KG1 (cell line): ENCODE data around the gene SCAANT1.

Experiments
- DNase-seq: peaks from one replicate; lab custom pipeline; 2025; lab: John Stamatoyannopoulos, UW

SCAANT1 gene

GRCh38 chr3:63934041-63934866 is 22.1 kb upstream of the SCAANT1 start:
- peak; percentile 30 for DNase-seq

- peak; percentile 52 for DNase-seq
Observed at GRCh38 chr3:63933459-63933858, 21.3 kb upstream of the SCAANT1 start.

GRCh38 chr3:63932509-63933212 is 20.5 kb upstream of the SCAANT1 start:
- no peak for DNase-seq

GRCh38 chr3:63931290-63931689 is 19.1 kb upstream of the SCAANT1 start:
- DNase-seq = peak; percentile 3

- DNase-seq = no peak
Observed at GRCh38 chr3:63927422-63928280, 15.5 kb upstream of the SCAANT1 start.

GRCh38 chr3:63926309-63926708 is 14.1 kb upstream of the SCAANT1 start:
- DNase-seq = no peak

GRCh38 chr3:63922491-63923199 is 10.5 kb upstream of the SCAANT1 start:
- DNase-seq = no peak

- peak; percentile 5 for DNase-seq
Observed at GRCh38 chr3:63921741-63922482, 9.7 kb upstream of the SCAANT1 start.

GRCh38 chr3:63920001-63920400 is 7.8 kb upstream of the SCAANT1 start:
- DNase-seq = no peak

GRCh38 chr3:63918321-63918720 is 6.1 kb upstream of the SCAANT1 start:
- DNase-seq = no peak

- DNase-seq = no peak
Observed at GRCh38 chr3:63914312-63914711, 2.1 kb upstream of the SCAANT1 start.

GRCh38 chr3:63912768-63913588 is 795 bp upstream of the SCAANT1 start:
- DNase-seq = no peak

GRCh38 chr3:63911509-63911872 is 692 bp downstream of the SCAANT1 start:
- no peak for DNase-seq

- DNase-seq = no peak
Observed at GRCh38 chr3:63910891-63911290, 1.3 kb downstream of the SCAANT1 start.

GRCh38 chr3:63910001-63910400 is 2.2 kb downstream of the SCAANT1 start:
- DNase-seq = no peak

- no peak for DNase-seq
Observed at GRCh38 chr3:63909431-63909830, 2.8 kb downstream of the SCAANT1 start.

- DNase-seq = no peak
Observed at GRCh38 chr3:63908776-63909175, 3.4 kb downstream of the SCAANT1 start.

GRCh38 chr3:63908081-63908736 is 4.0 kb downstream of the SCAANT1 start:
- no peak for DNase-seq

GRCh38 chr3:63905731-63906620 is 6.2 kb downstream of the SCAANT1 start:
- no peak for DNase-seq
